H1 (cell line): ENCODE data around the gene STEAP4. TPM values are rescaled to one million over a fixed set of nuclear protein-coding genes. Genes with fewer than 3 reads are reported as not detected.

Experiments used
- ASH2L ChIP-seq: fragments of 200-600, 300-600 bp; sonication (generic); IDR thresholded peaks from one replicate; pipeline ENCODE4 v1.7.1; 2017; ENCODE audit warnings: low read length
- BRCA1 ChIP-seq: IDR thresholded peaks from 2 replicates; pipeline ENCODE4 v1.6.1; 2012; ENCODE audit warnings: low read depth, low read length, improper control_type of control experiment
- CEBPB ChIP-seq: IDR thresholded peaks from 2 replicates; pipeline ENCODE4 v1.6.1; 2012; ENCODE audit warnings: low read depth, low read length
- JUN ChIP-seq: IDR thresholded peaks from 2 replicates; pipeline ENCODE4 v1.6.1; 2011; ENCODE audit warnings: low read depth, mild to moderate bottlenecking, improper control_type of control experiment, low read length
- ZNF274 ChIP-seq: IDR thresholded peaks from 2 replicates; pipeline ENCODE4 v1.7.0; 2012; ENCODE audit warnings: low read length, borderline replicate concordance; ENCODE audit errors: extremely low read depth
- polyA plus RNA-seq, 7 experiments: library from polyadenylated mRNA; depleted of rRNA in 3 of 7; stranded (reverse) in 5 of 7; unstranded in 2 of 7; fragments of >200 nt in 5 of 7; fragments of 200-250 nt in 2 of 7; gene quantifications; 1 replicate in 5 of 7; 2 replicates in 1 of 7; 4 replicates in 1 of 7; pipeline versions ENCODE4 v1.2.1 to v1.2.3, GENCODE V29; 2011 to 2013; ENCODE audit warnings: missing spikeins in 2 of 7, mixed read lengths in 2 of 7
- total RNA-seq: library from RNA; stranded (reverse); fragmentation: NEBNext Ultra II Directional; extraction: Animal tissue kit (Norgen Biotek cat#: 25700); gene quantifications from 2 replicates; pipeline ENCODE4 v1.2.1, GENCODE V29; 2021
- TF ChIP-seq, protein P1 (sequence below): IDR thresholded peaks from 2 replicates; pipeline ENCODE4 v1.6.1; 2012; ENCODE audit warnings: inconsistent platforms

STEAP4 gene
- total and polyA plus RNA-seq, 2 of the 8 experiments (the other 6 are each of a cell fraction or from before 2014, with no cell fraction given), result under 0.01 TPM; not detected in 1

DNA sequence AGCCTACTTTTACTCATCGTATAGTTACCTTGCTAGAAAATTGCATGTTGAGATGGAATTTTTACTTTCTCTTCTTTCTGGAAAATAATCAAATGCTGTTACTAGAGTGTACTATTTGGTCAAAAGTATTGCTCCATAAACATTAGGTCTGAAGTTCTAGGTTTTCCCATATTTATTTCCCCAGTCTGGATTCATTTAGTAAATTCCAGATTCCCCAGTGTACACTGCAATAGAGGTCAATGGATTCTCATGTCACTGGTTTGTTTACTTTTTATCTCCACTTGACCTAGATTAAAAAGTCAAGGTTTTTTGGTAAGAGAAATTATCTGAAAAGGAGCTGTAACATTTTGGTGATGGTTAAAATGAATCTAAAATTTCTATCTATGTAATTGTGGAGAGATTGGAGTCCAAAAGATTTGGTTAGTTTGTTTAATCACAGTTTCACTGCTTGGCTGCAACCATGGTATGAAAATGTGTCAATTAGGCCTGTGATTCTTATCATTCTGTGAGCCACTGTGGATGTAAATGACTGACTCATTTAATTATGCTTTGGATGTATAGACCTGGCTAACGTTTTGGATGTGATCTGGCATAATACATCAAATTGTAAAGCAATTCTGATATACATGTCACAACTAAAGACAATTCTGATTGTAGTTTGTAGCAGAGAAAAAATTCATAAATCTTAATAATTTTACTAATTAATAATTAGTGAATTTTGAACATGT is 32.7 kb upstream of the STEAP4 start (continued):
- TF ChIP-seq JUN (no peak), ASH2L (no peak), ZNF274 (no peak), BRCA1 (no peak), CEBPB (no peak)
- TF ChIP-seq, protein P1, sequence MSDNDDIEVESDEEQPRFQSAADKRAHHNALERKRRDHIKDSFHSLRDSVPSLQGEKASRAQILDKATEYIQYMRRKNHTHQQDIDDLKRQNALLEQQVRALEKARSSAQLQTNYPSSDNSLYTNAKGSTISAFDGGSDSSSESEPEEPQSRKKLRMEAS, result no peak
- TF ChIP-seq, all 59 proteins: peak for 0
